Skeletal muscle cell (primary cell): ENCODE data around the gene AAK1.
A peak's percentile ranks its signal among the peaks of the same experiment; 100 is the strongest.

Experiments
- DNase-seq: peaks from one replicate; pipeline ENCODE4 v3.0.0-alpha.2; 2010; ENCODE audit warnings: low read depth
- H3K4me3 ChIP-seq: 2 replicates; pipeline ENCODE4 v1.5.1; 2011; ENCODE audit warnings: low read depth, mild to moderate bottlenecking, control low read depth, low read length, moderate library complexity

AAK1 gene

DNA sequence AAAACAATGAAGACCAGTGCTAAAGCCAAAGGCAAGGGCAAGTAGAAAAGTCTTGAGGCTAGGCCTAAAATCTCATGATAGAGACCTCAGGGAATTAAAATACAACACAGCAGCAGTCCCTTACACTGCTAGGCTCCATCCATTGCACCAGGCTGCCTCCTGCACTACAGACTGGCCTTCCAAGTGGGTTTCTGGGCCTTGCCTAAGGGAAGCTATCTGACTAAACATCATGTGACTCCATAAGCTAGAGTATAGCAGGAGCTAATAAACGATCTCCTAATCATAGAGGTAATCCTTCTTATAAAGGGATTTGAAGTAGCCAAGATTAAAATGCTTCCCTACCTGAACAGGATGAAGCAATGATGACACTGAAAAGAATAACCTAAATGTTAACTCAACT lies 128.7 kb downstream of the AAK1 start:
- no peak overlapping the region for H3K4me3 ChIP-seq
- DNase-seq: no peak

DNA sequence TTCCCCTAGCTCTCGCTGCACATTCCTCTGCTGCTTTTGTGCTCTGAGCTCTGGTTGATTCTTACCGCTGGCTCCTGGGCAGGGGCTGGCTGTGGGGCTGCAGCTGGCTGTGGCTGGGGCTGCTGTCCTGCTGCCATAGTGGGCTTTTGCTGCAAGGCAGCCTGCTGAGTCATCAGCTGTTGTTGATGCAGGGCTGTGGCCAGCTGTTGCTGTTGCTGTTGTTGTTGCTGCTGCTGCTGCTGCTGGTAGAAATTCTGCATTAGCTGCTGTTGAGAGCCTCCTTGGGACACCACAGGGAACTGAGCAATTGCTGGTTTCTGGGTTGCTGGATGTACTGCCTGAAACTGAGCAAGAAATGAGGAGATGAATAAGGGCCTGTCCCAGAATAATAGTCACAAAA lies 129.1 kb downstream of the AAK1 start:
- no peak overlapping the region for H3K4me3 ChIP-seq
- peak; percentile 76 for DNase-seq

DNA sequence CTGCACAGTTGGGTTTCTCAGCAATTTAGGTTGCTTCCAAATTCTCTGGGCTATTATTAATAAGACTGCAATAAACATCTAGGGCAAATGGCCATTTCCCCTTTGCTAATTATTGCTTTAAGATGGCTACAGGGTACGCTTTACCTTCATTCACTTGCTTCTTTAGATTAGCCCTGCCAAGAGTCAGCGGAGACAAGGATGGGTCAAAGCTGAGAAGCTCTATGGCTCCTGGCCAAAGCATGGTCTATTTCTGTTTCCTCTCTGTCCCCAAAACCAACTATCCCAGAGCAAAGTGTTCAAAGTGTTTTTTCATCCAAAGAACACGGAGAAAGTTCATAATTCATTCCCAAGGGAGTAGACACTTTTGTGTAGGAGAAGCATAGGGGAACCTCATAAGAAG lies 131.1 kb downstream of the AAK1 start:
- no peak for DNase-seq
- H3K4me3 ChIP-seq: no peak overlapping the region

DNA sequence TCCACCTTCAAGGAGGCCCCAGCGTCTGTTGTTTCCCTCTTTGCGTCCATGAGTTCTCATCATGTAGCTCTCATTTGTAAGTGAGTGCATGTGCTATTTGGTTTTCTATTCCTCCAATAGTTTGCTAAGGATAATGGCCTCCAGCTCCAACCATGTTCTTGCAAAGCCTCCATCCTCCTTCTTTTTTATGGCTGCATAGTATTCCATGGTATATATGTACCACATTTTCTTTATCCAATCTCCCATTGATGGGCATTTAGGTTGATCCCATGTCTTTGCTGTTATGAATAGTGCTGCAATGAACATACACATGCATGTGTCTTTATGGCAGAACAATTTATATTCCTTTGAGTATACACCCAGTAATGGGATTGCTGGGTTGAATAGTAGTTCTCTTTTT lies 133.3 kb downstream of the AAK1 start:
- DNase-seq: no peak
- H3K4me3 ChIP-seq: no peak overlapping the region

DNA sequence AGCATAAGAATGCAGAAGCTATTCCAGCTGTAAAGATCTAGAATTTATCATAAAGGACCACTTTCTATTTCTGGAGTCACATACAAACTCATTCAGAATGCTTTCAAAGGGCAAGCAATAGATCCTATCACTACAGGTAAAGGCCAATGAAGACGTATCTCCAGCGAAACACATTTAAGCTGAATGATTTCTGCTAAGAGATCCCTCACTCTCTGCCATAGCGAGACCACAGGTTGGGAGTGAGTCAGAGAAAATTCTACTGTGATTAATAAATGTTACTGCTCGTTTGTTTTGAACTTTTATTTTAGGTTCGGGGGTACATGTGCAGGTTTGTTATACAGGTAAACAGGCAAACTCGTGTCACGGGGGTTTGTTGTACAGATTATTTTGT lies 133.8 kb downstream of the AAK1 start:
- no peak overlapping the region for H3K4me3 ChIP-seq
- DNase-seq: no peak

DNA sequence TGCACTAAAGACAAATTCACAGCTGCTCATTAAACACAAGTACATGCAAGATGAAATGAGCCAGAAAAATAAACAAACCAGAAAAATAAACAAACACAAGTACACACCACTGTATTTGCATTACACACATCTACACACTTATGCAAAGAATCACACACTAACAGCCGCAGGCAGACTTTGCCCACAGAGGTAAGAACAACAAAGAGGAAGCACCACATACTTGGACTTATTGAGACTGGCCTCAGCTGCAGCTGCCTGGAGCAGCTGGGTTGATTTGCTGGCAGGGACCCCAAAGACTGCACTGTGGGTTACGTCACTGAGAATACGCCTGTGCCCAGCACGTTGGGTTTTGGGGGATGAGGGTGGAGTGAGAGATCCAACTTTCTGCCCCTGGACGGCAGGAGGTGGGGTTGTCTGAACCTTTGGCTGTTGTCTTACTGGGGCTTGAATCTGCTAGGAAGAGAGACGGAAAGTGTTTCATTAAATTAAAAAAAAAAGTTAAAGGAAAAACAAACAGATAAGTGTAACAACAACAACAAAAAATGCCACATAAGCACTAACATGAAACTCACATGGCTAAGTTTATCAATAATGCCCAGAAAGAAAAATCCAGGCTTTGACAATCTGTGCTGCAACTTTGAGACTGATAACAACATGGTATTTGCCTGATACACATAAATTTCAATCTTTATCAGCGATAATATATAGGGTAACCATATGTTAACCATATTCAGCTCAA lies 134.4 kb downstream of the AAK1 start:
- peak; percentile 16 for DNase-seq
- H3K4me3 ChIP-seq: no peak overlapping the region

DNA sequence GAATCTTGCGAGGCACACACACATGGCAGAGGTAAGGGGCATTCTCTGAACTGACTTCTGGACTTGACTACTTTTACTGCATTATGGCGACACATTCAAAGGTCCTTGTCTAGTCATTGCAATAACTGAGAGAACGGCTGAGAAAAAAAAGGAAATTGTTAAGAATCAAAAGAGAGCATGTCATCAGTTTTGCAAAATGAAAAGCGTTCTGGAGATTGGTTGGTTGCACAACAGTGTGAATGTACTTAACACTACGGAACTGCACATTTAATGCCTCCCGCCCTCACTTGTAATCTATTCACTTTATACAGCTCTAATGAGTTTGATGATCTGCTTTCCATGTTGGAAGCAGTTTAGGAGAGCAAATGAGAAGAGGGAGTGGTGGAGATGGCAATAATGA lies 137.8 kb downstream of the AAK1 start:
- DNase-seq: no peak
- no peak overlapping the region for H3K4me3 ChIP-seq

DNA sequence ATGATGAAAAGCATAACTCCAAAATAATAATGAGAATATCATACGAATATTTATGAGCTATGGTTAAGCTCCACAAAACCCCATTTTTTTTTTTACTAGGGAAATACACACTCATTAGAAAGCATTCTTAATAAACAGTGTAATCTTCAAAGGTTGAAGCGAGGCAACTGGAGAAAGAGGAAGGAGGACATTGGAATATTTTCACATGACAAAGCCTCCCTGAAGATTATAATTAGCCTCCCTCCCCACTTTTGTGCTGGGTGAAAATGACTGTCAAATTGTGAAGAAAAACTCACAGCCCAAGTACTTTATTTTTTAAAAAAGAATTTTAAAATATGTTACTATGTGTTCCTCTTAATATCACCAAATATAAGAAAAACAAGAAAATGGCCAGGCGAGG lies 142.2 kb downstream of the AAK1 start:
- DNase-seq: no peak
- no peak overlapping the region for H3K4me3 ChIP-seq

DNA sequence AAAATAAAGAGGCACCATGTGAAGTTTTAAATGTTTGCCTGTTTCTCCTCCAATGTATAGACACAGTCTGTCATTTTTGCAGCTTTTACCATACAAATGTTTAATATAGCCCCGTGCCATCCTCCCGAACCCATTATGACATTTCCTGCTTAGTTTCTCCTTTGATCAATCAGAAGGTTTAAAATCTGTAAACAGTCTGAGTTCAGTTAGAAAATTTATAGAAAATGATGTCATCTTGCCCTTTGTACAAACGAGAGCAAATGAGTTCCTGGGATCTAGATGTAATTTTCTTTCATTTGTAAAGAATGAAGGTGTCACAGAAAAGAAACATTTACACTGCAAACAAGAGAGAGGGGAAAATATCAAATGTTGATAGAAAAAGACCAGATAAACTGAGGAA lies 143.6 kb downstream of the AAK1 start:
- no peak overlapping the region for H3K4me3 ChIP-seq
- DNase-seq: no peak

DNA sequence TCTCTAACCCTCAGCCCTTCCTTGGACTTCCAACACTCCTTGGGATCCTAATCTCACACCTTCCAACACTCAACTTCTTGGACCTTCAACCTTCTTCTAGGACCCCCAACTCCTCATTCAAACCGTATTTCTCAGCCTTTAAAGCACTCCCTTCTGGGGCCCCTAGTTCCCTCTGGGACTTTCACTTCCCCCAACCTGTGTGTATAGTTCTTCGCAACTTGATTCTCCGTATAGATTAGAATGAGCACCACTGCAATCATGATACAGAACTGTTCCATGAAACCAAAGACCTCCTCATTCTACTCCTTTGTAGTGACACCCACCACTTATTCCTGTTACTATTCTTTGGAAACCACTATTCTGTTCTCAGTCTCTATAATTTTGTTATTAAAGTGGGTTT lies 144.3 kb downstream of the AAK1 start:
- DNase-seq: no peak
- H3K4me3 ChIP-seq: no peak overlapping the region

DNA sequence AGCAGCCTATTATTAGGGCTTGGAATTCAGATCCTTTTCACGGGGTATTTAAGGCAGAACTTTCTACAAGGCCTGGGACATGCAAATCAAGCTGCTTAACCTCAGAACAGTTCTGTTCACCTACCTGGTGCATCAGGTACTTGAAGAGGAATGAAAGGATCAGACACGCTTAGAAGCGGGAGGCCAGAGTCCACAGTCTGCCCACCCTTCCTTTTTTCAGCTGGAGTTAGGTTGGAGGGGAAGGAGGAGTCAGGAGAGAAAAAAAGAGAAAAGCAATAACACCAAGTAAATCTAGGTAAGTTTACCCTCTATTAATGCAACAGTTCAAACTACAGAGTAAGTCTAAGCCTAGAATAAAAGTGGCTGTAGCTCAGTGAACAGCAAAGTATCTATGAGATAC lies 147.7 kb downstream of the AAK1 start:
- no peak for DNase-seq
- no peak overlapping the region for H3K4me3 ChIP-seq

DNA sequence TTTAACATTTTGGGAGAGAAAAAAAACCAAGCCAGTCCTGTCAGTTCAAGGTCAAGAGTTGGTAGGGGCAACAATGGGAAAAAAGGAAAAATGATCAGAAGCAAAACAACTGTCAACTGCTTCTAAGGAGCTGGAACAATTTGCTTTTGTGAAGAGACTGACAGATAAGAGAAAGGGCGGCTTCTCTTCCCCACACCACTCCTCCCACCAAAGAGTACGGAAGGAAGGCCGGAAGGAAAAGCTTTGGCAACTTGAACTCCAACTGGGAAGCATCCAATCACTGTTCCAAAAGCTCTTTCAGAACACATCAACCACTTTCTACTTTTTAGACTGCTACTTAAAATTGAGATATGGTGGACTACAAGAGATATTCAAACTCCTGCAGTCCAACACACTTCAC lies 148.5 kb downstream of the AAK1 start:
- H3K4me3 ChIP-seq: no peak overlapping the region
- DNase-seq: no peak

DNA sequence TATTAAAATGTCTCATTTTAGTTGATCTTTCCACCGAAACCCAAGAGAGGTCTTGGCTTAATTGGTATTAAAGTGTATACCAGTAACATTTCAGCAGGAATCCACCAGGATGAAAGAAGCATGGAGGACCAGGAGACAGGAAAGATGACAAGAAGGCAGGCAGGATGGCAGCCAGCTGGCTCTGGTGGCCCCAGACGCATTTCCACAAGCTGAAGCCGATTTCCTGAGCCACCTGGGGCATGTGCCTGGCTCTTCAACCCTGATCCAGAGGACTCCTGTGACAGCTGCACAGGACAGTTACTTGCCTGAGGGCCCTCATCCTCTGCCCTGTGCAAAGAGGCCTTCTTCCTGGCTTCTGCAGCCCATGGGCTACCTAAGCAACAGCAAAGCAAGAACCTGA lies 149.4 kb downstream of the AAK1 start:
- no peak overlapping the region for H3K4me3 ChIP-seq
- DNase-seq: no peak

DNA sequence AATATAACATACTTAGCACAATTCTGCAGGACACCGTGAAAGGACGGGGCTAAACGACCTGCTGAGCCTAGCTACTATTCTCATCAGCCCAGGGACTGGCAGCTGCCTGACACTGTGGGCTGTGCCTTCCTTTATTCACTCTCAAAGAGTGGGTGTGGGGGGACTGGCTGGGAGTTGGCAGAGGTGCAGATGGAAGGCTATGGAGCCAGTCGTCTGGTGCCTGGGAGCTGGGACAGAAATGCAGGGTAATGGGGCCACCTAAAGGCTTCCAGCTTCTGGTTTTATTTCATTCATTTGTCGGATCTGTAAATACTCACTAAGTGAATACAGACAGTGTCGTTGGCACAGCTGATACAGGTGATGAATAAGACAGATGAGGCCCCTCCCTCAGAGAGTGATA lies 150.3 kb downstream of the AAK1 start:
- DNase-seq: no peak
- no peak overlapping the region for H3K4me3 ChIP-seq

DNA sequence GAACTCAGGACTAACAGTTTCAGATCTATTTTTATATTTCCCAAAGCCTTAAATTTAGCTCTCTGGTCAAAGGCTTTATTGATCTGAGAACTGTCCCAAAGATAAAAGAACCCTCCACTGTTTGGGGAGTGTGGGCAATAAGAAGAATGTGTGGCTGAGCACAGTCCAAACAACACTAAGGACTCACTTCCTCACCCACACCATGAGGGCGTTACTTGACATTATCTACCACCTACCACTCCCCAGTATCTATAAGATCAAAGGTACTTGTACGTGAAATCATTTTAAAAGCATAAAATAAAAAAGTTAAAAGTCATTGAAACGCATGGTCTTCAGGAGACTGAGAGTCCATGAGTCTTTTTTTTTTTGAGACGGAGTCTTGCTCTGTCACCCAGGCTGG lies 151.7 kb downstream of the AAK1 start:
- no peak for DNase-seq
- H3K4me3 ChIP-seq: no peak overlapping the region

DNA sequence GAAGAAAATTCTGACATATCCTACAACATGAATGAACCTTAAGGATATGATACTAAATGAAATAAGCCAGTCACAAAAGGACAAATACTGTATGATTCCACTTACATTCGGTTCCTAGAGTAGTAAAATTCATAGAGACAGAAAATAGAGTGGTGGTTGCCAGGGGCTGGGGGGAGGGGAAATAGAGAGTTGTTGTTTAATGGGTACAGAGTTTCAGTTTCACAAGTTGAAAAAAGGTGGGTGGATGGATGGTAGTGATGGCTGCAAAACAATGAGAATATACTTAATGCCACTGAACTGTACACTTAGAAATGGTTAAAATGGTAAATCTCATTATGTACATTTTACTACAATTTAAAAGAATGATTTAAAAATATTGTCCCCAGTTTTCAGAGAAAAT lies 153.1 kb downstream of the AAK1 start:
- no peak for DNase-seq

DNA sequence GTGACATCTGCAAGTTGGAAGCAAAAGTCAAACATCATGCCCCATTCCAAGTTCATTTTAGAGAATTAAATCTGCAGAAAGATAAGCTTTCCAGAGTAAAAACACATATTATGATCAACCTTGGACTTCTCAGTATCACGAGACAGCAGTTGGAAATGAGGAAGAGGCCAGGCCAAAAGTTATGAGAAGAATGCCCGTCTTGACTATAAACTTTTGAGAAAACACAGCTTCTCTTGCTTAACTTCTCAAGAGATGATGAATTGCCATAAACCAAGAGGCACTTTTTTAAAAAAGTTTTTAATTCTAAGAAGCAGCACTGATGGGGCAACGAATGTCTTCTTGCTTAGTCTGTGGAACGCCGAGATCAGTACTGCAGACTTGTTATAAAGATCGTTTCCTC lies 153.7 kb downstream of the AAK1 start:
- no peak for DNase-seq
- no peak overlapping the region for H3K4me3 ChIP-seq

More for the DNA sequence above, 153.1 kb downstream of the AAK1 start:
- no peak overlapping the region for H3K4me3 ChIP-seq

DNA sequence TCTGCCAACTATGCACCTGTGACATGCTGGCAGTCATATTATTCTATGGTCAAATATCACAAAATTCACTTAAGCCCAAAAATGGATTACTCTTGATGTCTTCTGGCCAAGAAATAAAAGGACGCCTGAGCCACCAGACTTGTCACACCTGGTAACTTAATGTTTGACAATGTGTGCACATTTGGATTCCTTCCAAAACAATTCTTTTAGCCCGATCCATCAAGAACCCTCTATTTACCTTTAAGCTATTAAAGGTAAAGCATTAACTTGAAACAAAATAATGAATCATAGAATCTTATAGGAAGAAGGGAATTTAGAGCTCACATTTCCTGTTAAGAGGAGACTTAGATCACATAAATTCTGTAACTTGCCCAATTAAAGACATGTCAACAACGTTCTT lies 159.8 kb downstream of the AAK1 start:
- no peak for DNase-seq

DNA sequence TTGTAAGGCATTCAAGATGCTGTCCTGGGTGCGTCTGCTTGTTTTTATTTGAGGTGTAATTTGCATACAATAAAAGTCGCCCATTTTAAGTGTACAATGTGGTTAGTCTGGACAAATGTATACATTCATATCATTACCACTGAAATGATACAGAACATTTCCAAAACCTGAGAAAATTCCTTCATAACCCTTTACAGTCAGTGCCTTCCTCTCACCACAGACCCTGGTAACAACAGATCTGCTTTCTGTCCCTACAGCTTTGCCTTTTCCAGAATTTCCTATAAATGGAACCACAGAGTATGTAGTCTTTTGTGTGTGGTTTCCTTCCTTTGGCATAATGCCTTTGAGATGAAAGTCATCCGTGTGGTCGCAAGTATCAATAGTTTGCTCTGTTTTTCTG lies 160.5 kb downstream of the AAK1 start:
- no peak for DNase-seq
- no peak overlapping the region for H3K4me3 ChIP-seq

More for the DNA sequence above, 159.8 kb downstream of the AAK1 start:
- H3K4me3 ChIP-seq: no peak overlapping the region

DNA sequence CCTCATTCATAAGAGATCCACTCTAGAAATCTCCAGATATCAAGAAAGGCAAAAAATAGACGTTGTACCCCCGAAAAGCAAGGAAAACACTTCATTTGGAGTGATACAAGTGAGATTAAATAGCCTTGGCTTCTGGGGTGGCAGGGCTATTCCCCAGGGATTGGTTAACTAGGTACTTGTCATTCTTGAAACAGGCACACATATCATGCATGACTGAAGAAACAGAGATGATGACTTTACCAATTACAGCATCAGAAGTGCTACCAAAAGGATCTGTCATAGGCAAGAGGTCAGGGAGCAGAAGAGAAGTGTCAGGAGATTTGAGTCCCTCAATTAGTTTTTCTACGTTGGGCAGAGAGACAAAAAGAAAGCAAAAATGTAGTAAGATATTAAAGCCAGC lies 161.1 kb downstream of the AAK1 start:
- no peak for DNase-seq

DNA sequence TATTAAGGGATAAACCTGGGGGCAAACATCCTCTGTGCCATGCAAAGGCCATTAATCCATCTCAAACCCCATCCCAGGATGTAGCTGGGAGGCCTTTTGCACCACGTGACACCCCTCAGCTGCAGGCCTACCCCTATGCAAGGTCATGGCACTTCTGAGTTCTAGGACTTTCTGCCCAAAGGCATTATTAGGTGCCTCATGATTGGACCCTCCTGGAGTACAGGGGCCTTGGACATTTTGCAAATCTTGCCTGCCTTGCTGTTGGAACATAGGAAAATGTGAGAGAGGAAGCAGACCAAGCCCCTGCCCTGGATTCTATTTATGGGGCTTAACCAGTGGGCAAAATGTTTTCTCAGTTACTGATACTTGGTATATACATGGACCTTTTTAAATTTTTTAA lies 162.1 kb downstream of the AAK1 start:
- no peak overlapping the region for H3K4me3 ChIP-seq
- DNase-seq: no peak

More for the DNA sequence above, 161.1 kb downstream of the AAK1 start:
- no peak overlapping the region for H3K4me3 ChIP-seq

DNA sequence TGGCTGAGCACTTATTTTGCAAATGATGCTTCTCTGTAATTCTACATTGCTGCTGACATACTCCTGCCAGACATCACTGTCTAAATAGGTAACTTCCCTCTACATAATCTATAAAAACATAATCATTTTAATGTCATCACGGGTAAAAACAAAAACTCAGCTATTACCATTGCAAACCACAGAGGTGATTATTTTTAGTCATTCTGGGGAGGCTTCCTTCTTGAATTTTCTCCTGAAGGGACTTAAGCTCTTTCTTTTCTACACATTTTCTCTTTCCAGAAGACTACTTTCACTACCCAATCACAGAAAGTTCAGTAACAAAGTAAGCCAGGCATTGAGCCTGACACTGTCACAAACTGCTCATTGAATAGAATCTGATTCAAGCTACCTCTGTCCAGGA lies 165.9 kb downstream of the AAK1 start:
- H3K4me3 ChIP-seq: no peak overlapping the region
- no peak for DNase-seq
